Stimulated activated CD4-positive, alpha-beta T cell treated with anti-CD3 and anti-CD28 coated beads, Interleukin-4, amount 100 ng/mL, for 1 hour (primary cell): ENCODE measurements around the gene FNBP1.

Experiments used
- DNase-seq: peaks from one replicate; pipeline ENCODE4 v3.0.0-alpha.2; 2020

Gene FNBP1

GRCh38 chr9:129871046-129871445, 171.9 kb downstream of the FNBP1 start:
- DNase-seq, result no peak

GRCh38 chr9:129869585-129870501, 173.1 kb downstream of the FNBP1 start:
- DNase-seq, result no peak

- peak; percentile 80 for DNase-seq
These were observed 174.0 kb downstream of the FNBP1 start for GRCh38 chr9:129868872-129869486.

GRCh38 chr9:129868023-129868871, 174.7 kb downstream of the FNBP1 start:
- no peak for DNase-seq

- DNase-seq, result no peak
These were observed 175.6 kb downstream of the FNBP1 start for GRCh38 chr9:129867136-129868022.

- no peak for DNase-seq
These were observed 176.4 kb downstream of the FNBP1 start for GRCh38 chr9:129866394-129867135.

- no peak for DNase-seq
These were observed 177.2 kb downstream of the FNBP1 start for GRCh38 chr9:129865668-129866320.

GRCh38 chr9:129864991-129865647, 177.9 kb downstream of the FNBP1 start:
- DNase-seq, result no peak

- DNase-seq, result peak; percentile 58
These were observed 179.8 kb downstream of the FNBP1 start for GRCh38 chr9:129863059-129863690.

- DNase-seq, result no peak
These were observed 181.6 kb downstream of the FNBP1 start for GRCh38 chr9:129861447-129861827.

GRCh38 chr9:129860653-129861446, 182.1 kb downstream of the FNBP1 start:
- DNase-seq, result peak; percentile 26

GRCh38 chr9:129858167-129858962, 184.6 kb downstream of the FNBP1 start:
- no peak for DNase-seq

GRCh38 chr9:129857207-129857606, 185.8 kb downstream of the FNBP1 start:
- no peak for DNase-seq

- DNase-seq, result no peak
These were observed 188.3 kb downstream of the FNBP1 start for GRCh38 chr9:129854588-129855110.

GRCh38 chr9:129853614-129854013, 189.4 kb downstream of the FNBP1 start:
- DNase-seq, result no peak

GRCh38 chr9:129852579-129852978, 190.4 kb downstream of the FNBP1 start:
- no peak for DNase-seq

GRCh38 chr9:129851821-129852220, 191.2 kb downstream of the FNBP1 start:
- DNase-seq, result no peak
